ENCODE measurements around the gene PPFIBP2. TPM values are rescaled to one million over a fixed set of nuclear protein-coding genes. Genes with fewer than 3 reads are reported as not detected.

PPFIBP2 gene
- total RNA-seq, 4 donors from 2014 or later = 7.5 to 12.5 (median 10.0) TPM

- DNase-seq (ENCODE audit: extremely low spot score) = no peak
- Histone ChIP-seq H3K27ac (replicated peaks in 1 of 4) (no peak overlapping the region), H3K27me3 (no peaks in the 10 kb centered on the region), H3K36me3 (peaks cover 0 to 8% (median 0%) of the 10 kb centered on the region in 4 donors), H3K4me3 (no peak overlapping the region), H3K9me3 (no peaks in the 10 kb centered on the region), H3K4me1 (peaks cover 0 to 3% (median 0%) of the 10 kb centered on the region in 4 donors)
- intact Hi-C loops (cut with DNase I) = no loop called here
- TF ChIP-seq EP300 (IDR thresholded peaks at IDR 0.05) (no peak), POLR2AphosphoS5 (IDR thresholded peaks at IDR 0.05) (no peak), CTCF (IDR thresholded peaks at IDR 0.05) (no peak), POLR2A (IDR thresholded peaks at IDR 0.05; ENCODE audit: low read depth) (no peak)
- WGBS = 85% methylated on average over 4 of the region's 4 CpGs
Observed at GRCh38 chr11:7549681-7550080, 35.9 kb downstream of the PPFIBP2 start.

- TF ChIP-seq EP300 (IDR thresholded peaks at IDR 0.05) (no peak), POLR2AphosphoS5 (IDR thresholded peaks at IDR 0.05) (no peak), POLR2A (IDR thresholded peaks at IDR 0.05; ENCODE audit: low read depth) (no peak), CTCF (IDR thresholded peaks at IDR 0.05) (no peak)
- Histone ChIP-seq H3K27me3 (no peaks in the 10 kb centered on the region), H3K9me3 (no peaks in the 10 kb centered on the region), H3K4me1 (peaks cover 0 to 8% (median 0%) of the 10 kb centered on the region in 4 donors), H3K27ac (replicated peaks in 1 of 4) (no peak overlapping the region), H3K4me3 (no peak overlapping the region), H3K36me3 (peaks cover 0 to 8% (median 0%) of the 10 kb centered on the region in 4 donors)
- intact Hi-C loops (cut with DNase I) = no loop called here
- 71% methylated on average over 1 of the region's 1 CpG for WGBS
- no peak for DNase-seq (ENCODE audit: extremely low spot score)
Observed at GRCh38 chr11:7551571-7551970, 37.8 kb downstream of the PPFIBP2 start.

GRCh38 chr11:7552666-7553065 is 38.9 kb downstream of the PPFIBP2 start:
- TF ChIP-seq CTCF (IDR thresholded peaks at IDR 0.05) (no peak), POLR2AphosphoS5 (IDR thresholded peaks at IDR 0.05) (no peak), EP300 (IDR thresholded peaks at IDR 0.05) (no peak), POLR2A (IDR thresholded peaks at IDR 0.05; ENCODE audit: low read depth) (no peak)
- Histone ChIP-seq H3K27me3 (no peaks in the 10 kb centered on the region), H3K36me3 (peaks cover 0 to 8% (median 0%) of the 10 kb centered on the region in 4 donors), H3K4me3 (no peak overlapping the region), H3K4me1 (peaks cover 0 to 8% (median 0%) of the 10 kb centered on the region in 4 donors), H3K9me3 (no peaks in the 10 kb centered on the region), H3K27ac (replicated peaks in 1 of 4) (no peak overlapping the region)
- intact Hi-C loops (cut with DNase I) = no loop called here
- no peak for DNase-seq (ENCODE audit: extremely low spot score)
- WGBS = 85% methylated on average over 4 of the region's 4 CpGs

GRCh38 chr11:7555052-7555699 is 41.4 kb downstream of the PPFIBP2 start:
- Histone ChIP-seq H3K4me3 (no peak overlapping the region), H3K27me3 (no peaks in the 10 kb centered on the region), H3K4me1 (peaks cover 0 to 8% (median 0%) of the 10 kb centered on the region in 4 donors), H3K9me3 (no peaks in the 10 kb centered on the region), H3K27ac (replicated peaks in 1 of 4) (no peak overlapping the region), H3K36me3 (peaks cover 0 to 3% (median 0%) of the 10 kb centered on the region in 4 donors)
- no peak for DNase-seq (ENCODE audit: extremely low spot score)
- no peak for TF ChIP-seq EP300 (IDR thresholded peaks at IDR 0.05)
- TF ChIP-seq POLR2A (IDR thresholded peaks at IDR 0.05; ENCODE audit: low read depth) = no peak
- TF ChIP-seq CTCF (IDR thresholded peaks at IDR 0.05) = no peak
- no peak for TF ChIP-seq POLR2AphosphoS5 (IDR thresholded peaks at IDR 0.05)
- intact Hi-C loops (cut with DNase I) = no loop called here
- WGBS = 67% methylated on average over 7 of the region's 7 CpGs

- no peak overlapping the region for H3K4me3 ChIP-seq
- TF ChIP-seq EP300 (IDR thresholded peaks at IDR 0.05) (no peak), CTCF (IDR thresholded peaks at IDR 0.05) (no peak), POLR2A (IDR thresholded peaks at IDR 0.05; ENCODE audit: low read depth) (no peak), POLR2AphosphoS5 (IDR thresholded peaks at IDR 0.05) (no peak)
- no peak overlapping the region for H3K27ac ChIP-seq (replicated peaks in 1 of 4)
- no peaks in the 10 kb centered on the region for H3K9me3 ChIP-seq
- H3K27me3 ChIP-seq = no peaks in the 10 kb centered on the region
- H3K4me1 ChIP-seq = peaks cover 0 to 8% (median 0%) of the 10 kb centered on the region in 4 donors
- DNase-seq (ENCODE audit: extremely low spot score) = no peak
- intact Hi-C loops (cut with DNase I) = no loop called here
- H3K36me3 ChIP-seq = no peaks in the 10 kb centered on the region
Observed at GRCh38 chr11:7558046-7558445, 44.2 kb downstream of the PPFIBP2 start.

Data from esophagus muscularis mucosa (tissue), 4 donors.